ENCODE measurements around the gene CNR1. TPM values are rescaled to one million over a fixed set of nuclear protein-coding genes. Genes with fewer than 3 reads are reported as not detected.
"Not testable (repeated sequence)": the region's sequence is repeated elsewhere in the genome, so short reads cannot be mapped to it uniquely, and the experiment has no call there.

Gene CNR1
- not detected in 2 replicates for total RNA-seq

GRCh38 chr6:88165844-88166492, at the start of gene CNR1:
Gene CNR1, minus strand, starts transcription at chr6:88166347. Its CDS starts 21,073 bp downstream, at chr6:88145274.
- no peak for TF ChIP-seq CTCF (IDR thresholded peaks at IDR 0.05; ENCODE audit: extremely low read depth, low read depth, low read length)
- Histone ChIP-seq H3K4me3 (ENCODE audit: insufficient read depth, low read length) (peak within 1 kb of the TSS; percentile 52), H3K27me3 (ENCODE audit: insufficient read depth, low read length) (peaks cover 61% of the 10 kb centered on the region), H3K9me3 (ENCODE audit: low read depth, low read length) (no peaks in the 10 kb centered on the region), H3K79me2 (ENCODE audit: insufficient read depth, low read length) (no peaks in the 10 kb centered on the region), H3K4me2 (ENCODE audit: insufficient read depth, low read length) (peak within 1 kb of the TSS; percentile 60), H2AFZ (ENCODE audit: low read length) (no peak within 1 kb of the TSS), H4K20me1 (ENCODE audit: insufficient read depth, low read length) (no peaks in the 10 kb centered on the region), H3K27ac (ENCODE audit: low read depth, low read length) (no peak within 1 kb of the TSS), H3K4me1 (ENCODE audit: insufficient read depth, low read length) (no peaks in the 10 kb centered on the region), H3K36me3 (ENCODE audit: insufficient read depth, low read length) (no peaks in the 10 kb centered on the region)
- DNase-seq (ENCODE audit: insufficient read length, low spot score, missing footprints) = peak; percentile 72

- no peaks in the 10 kb centered on the region for H3K4me1 ChIP-seq (ENCODE audit: insufficient read depth, low read length)
- no peak overlapping the region for H3K4me2 ChIP-seq (ENCODE audit: insufficient read depth, low read length)
- H3K27ac ChIP-seq (ENCODE audit: low read depth, low read length) = no peak overlapping the region
- H3K36me3 ChIP-seq (ENCODE audit: insufficient read depth, low read length) = no peaks in the 10 kb centered on the region
- no peak for DNase-seq (ENCODE audit: insufficient read length, low spot score, missing footprints)
- TF ChIP-seq CTCF (IDR thresholded peaks at IDR 0.05; ENCODE audit: extremely low read depth, low read depth, low read length) = no peak
- no peak overlapping the region for H3K4me3 ChIP-seq (ENCODE audit: insufficient read depth, low read length)
- H3K27me3 ChIP-seq (ENCODE audit: insufficient read depth, low read length) = no peaks in the 10 kb centered on the region
- H4K20me1 ChIP-seq (ENCODE audit: insufficient read depth, low read length) = no peaks in the 10 kb centered on the region
- H3K9me3 ChIP-seq (ENCODE audit: low read depth, low read length) = no peaks in the 10 kb centered on the region
- no peak overlapping the region for H2AFZ ChIP-seq (ENCODE audit: low read length)
- H3K79me2 ChIP-seq (ENCODE audit: insufficient read depth, low read length) = no peaks in the 10 kb centered on the region
These were observed 45.3 kb upstream of the CNR1 start for GRCh38 chr6:88211446-88211845.

- no peaks in the 10 kb centered on the region for H4K20me1 ChIP-seq (ENCODE audit: insufficient read depth, low read length)
- no peak overlapping the region for H2AFZ ChIP-seq (ENCODE audit: low read length)
- H3K36me3 ChIP-seq (ENCODE audit: insufficient read depth, low read length) = no peaks in the 10 kb centered on the region
- H3K27me3 ChIP-seq (ENCODE audit: insufficient read depth, low read length) = no peaks in the 10 kb centered on the region
- TF ChIP-seq CTCF (IDR thresholded peaks at IDR 0.05; ENCODE audit: extremely low read depth, low read depth, low read length) = no peak
- H3K4me2 ChIP-seq (ENCODE audit: insufficient read depth, low read length) = no peak overlapping the region
- H3K4me1 ChIP-seq (ENCODE audit: insufficient read depth, low read length) = no peaks in the 10 kb centered on the region
- no peak overlapping the region for H3K27ac ChIP-seq (ENCODE audit: low read depth, low read length)
- H3K4me3 ChIP-seq (ENCODE audit: insufficient read depth, low read length) = no peak overlapping the region
- H3K9me3 ChIP-seq (ENCODE audit: low read depth, low read length) = no peaks in the 10 kb centered on the region
- no peak for DNase-seq (ENCODE audit: insufficient read length, low spot score, missing footprints)
- H3K79me2 ChIP-seq (ENCODE audit: insufficient read depth, low read length) = no peaks in the 10 kb centered on the region
These were observed 43.2 kb upstream of the CNR1 start for GRCh38 chr6:88209301-88209700.

GRCh38 chr6:88208726-88209125, 42.6 kb upstream of the CNR1 start:
- no peak for DNase-seq (ENCODE audit: insufficient read length, low spot score, missing footprints)
- no peaks in the 10 kb centered on the region for H4K20me1 ChIP-seq (ENCODE audit: insufficient read depth, low read length)
- no peaks in the 10 kb centered on the region for H3K4me1 ChIP-seq (ENCODE audit: insufficient read depth, low read length)
- H3K79me2 ChIP-seq (ENCODE audit: insufficient read depth, low read length) = no peaks in the 10 kb centered on the region
- H3K27me3 ChIP-seq (ENCODE audit: insufficient read depth, low read length) = no peaks in the 10 kb centered on the region
- no peak overlapping the region for H3K27ac ChIP-seq (ENCODE audit: low read depth, low read length)
- H3K4me2 ChIP-seq (ENCODE audit: insufficient read depth, low read length) = no peak overlapping the region
- no peak for TF ChIP-seq CTCF (IDR thresholded peaks at IDR 0.05; ENCODE audit: extremely low read depth, low read depth, low read length)
- H2AFZ ChIP-seq (ENCODE audit: low read length) = no peak overlapping the region
- no peaks in the 10 kb centered on the region for H3K36me3 ChIP-seq (ENCODE audit: insufficient read depth, low read length)
- H3K4me3 ChIP-seq (ENCODE audit: insufficient read depth, low read length) = no peak overlapping the region
- H3K9me3 ChIP-seq (ENCODE audit: low read depth, low read length) = no peaks in the 10 kb centered on the region

GRCh38 chr6:88201734-88202133, 35.6 kb upstream of the CNR1 start:
- not testable (repeated sequence) for DNase-seq (ENCODE audit: insufficient read length, low spot score, missing footprints); H3K4me1 ChIP-seq (ENCODE audit: insufficient read depth, low read length); H3K27me3 ChIP-seq (ENCODE audit: insufficient read depth, low read length); H3K36me3 ChIP-seq (ENCODE audit: insufficient read depth, low read length); H3K9me3 ChIP-seq (ENCODE audit: low read depth, low read length); H3K4me2 ChIP-seq (ENCODE audit: insufficient read depth, low read length); H3K79me2 ChIP-seq (ENCODE audit: insufficient read depth, low read length); H3K4me3 ChIP-seq (ENCODE audit: insufficient read depth, low read length); H2AFZ ChIP-seq (ENCODE audit: low read length); H4K20me1 ChIP-seq (ENCODE audit: insufficient read depth, low read length); H3K27ac ChIP-seq (ENCODE audit: low read depth, low read length)
